ENCODE results near the gene CKAP5. TPM values are rescaled to one million over a fixed set of nuclear protein-coding genes. Genes with fewer than 3 reads are reported as not detected.

CKAP5 gene
- total RNA-seq, 6 donors from 2014 or later, result 24.4 to 48.3 (median 38.1) TPM

DNA sequence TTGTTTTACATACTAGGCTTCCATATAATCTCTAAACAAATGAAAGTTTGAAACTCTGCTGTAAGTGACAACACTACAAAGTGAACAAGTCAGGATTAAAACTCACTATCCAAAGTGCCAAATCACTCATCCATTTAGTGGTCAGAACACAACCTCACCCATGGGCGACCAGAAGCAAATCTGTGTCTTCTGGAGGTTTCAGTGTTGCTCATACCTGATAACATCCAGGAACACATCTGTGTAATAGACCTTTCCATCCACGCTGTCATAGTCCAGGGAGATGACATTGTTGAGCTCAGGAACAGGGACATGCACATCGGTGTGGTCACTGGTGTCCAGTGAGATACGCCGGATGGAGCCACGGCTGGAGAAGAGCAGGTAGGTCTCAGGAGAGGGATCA is 28.5 kb upstream of the CKAP5 start:
- Histone ChIP-seq H3K9me3 (no peaks in the 10 kb centered on the region), H3K27ac (no peak overlapping the region), H3K36me3 (peaks cover 0 to 51% (median 8%) of the 10 kb centered on the region in 4 donors), H3K4me1 (no peaks in the 10 kb centered on the region), H3K4me3 (no peak overlapping the region), H3K27me3 (no peaks in the 10 kb centered on the region)
- no peak for ATAC-seq (ENCODE audit: low FRiP score in 2 of 2)
- DNase-seq, result no peak
- TF ChIP-seq POLR2A (IDR thresholded peaks at IDR 0.05), result no peak
- TF ChIP-seq EP300 (IDR thresholded peaks at IDR 0.05), result no peak
- 94% methylated on average over 6 of the region's 6 CpGs for WGBS, 2 donors

DNA sequence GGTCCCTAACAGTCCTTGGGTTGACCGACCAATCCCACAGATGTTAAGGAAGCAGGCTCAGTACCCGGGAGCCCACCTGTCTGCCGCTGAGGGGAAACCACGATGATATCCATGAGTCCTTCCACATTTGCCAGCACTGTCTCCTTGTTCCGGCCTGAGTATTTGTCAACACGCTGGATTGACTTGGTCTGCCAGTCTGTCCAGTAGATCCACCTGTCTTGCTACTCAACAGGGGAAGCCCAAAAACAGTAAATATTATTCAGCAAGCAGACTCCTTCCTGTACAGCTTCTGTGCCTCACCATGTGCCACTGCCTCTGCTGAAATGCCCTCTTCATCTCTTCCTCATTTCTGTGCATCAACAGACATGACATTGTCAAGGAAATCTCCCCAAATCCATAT is 22.8 kb upstream of the CKAP5 start:
- Histone ChIP-seq H3K9me3 (no peaks in the 10 kb centered on the region), H3K4me1 (no peaks in the 10 kb centered on the region), H3K4me3 (no peak overlapping the region), H3K36me3 (peaks cover 0 to 35% (median 2%) of the 10 kb centered on the region in 4 donors), H3K27ac (no peak overlapping the region), H3K27me3 (no peaks in the 10 kb centered on the region)
- 87 to 92% methylated on average over 6 of the region's 6 CpGs for WGBS, 2 donors
- no peak for ATAC-seq (ENCODE audit: low FRiP score in 2 of 2)
- no peak for DNase-seq
- TF ChIP-seq POLR2AphosphoS5 (IDR thresholded peaks at IDR 0.05), result no peak
- TF ChIP-seq, protein P1, sequence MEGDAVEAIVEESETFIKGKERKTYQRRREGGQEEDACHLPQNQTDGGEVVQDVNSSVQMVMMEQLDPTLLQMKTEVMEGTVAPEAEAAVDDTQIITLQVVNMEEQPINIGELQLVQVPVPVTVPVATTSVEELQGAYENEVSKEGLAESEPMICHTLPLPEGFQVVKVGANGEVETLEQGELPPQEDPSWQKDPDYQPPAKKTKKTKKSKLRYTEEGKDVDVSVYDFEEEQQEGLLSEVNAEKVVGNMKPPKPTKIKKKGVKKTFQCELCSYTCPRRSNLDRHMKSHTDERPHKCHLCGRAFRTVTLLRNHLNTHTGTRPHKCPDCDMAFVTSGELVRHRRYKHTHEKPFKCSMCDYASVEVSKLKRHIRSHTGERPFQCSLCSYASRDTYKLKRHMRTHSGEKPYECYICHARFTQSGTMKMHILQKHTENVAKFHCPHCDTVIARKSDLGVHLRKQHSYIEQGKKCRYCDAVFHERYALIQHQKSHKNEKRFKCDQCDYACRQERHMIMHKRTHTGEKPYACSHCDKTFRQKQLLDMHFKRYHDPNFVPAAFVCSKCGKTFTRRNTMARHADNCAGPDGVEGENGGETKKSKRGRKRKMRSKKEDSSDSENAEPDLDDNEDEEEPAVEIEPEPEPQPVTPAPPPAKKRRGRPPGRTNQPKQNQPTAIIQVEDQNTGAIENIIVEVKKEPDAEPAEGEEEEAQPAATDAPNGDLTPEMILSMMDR (IDR thresholded peaks at IDR 0.05), result no peak
- TF ChIP-seq EP300 (IDR thresholded peaks at IDR 0.05), result no peak
- no peak for TF ChIP-seq POLR2A (IDR thresholded peaks at IDR 0.05)

DNA sequence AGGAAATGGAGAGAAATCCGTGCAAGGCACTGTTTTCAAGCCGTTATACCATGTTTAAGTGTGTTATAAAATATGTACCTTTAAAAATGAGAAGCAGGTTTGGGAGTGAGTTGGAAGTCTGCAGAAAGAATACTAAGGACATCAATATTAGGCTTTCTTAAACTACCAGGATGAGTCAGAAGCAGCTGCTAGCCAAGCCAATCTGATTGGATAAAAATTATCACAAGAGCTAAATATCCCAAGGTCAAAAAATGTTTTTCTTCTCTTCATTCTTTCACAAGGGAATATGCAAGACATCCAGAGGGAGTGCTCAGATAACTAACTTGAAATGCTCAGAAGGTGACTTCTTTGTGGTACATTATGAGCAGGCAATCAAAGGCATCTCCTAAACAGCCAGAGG is 19.3 kb upstream of the CKAP5 start:
- ATAC-seq (ENCODE audit: low FRiP score in 2 of 2), result no peak
- Histone ChIP-seq H3K27me3 (no peaks in the 10 kb centered on the region), H3K27ac (no peak overlapping the region), H3K4me3 (no peak overlapping the region), H3K4me1 (no peaks in the 10 kb centered on the region), H3K36me3 (peaks cover 0 to 32% (median 2%) of the 10 kb centered on the region in 4 donors), H3K9me3 (no peaks in the 10 kb centered on the region)
- TF ChIP-seq EP300 (IDR thresholded peaks at IDR 0.05) (no peak), POLR2A (IDR thresholded peaks at IDR 0.05) (no peak), POLR2AphosphoS5 (IDR thresholded peaks at IDR 0.05) (no peak)
- TF ChIP-seq, protein P1 (IDR thresholded peaks at IDR 0.05), result no peak
- WGBS, 2 donors, result 63 to 67% methylated on average over 2 of the region's 2 CpGs
- DNase-seq, result no peak

DNA sequence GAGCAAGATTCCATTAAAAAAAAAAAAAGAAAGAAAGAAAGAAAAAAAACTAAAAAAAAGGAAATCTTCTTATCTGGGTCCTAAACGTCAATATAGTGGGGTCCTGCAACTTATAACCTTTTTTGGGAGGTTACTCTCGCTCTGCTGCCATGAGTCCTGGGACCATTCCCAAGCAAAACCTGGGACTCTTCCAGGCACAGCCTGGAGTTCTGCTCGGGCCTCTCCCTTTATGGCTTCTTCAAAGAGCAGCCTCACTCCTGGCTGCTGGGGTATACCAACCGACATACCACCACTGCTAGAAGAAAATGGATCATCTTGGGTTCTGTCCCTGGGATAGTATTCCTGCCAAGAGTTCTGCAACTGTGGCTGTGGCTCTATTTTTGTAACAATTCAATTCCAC is 14.1 kb upstream of the CKAP5 start:
- Histone ChIP-seq H3K9me3 (no peaks in the 10 kb centered on the region), H3K36me3 (peaks cover 0 to 26% (median 2%) of the 10 kb centered on the region in 4 donors), H3K4me1 (peaks cover 0 to 6% (median 0%) of the 10 kb centered on the region in 4 donors), H3K27me3 (no peaks in the 10 kb centered on the region), H3K4me3 (no peak overlapping the region), H3K27ac (no peak overlapping the region)
- TF ChIP-seq POLR2AphosphoS5 (IDR thresholded peaks at IDR 0.05) (no peak), POLR2A (IDR thresholded peaks at IDR 0.05) (no peak), EP300 (IDR thresholded peaks at IDR 0.05) (no peak)
- TF ChIP-seq, protein P1 (IDR thresholded peaks at IDR 0.05), result no peak
- 86 to 87% methylated on average over 4 of the region's 4 CpGs for WGBS, 2 donors
- no peak for DNase-seq
- ATAC-seq (ENCODE audit: low FRiP score in 2 of 2), result no peak

DNA sequence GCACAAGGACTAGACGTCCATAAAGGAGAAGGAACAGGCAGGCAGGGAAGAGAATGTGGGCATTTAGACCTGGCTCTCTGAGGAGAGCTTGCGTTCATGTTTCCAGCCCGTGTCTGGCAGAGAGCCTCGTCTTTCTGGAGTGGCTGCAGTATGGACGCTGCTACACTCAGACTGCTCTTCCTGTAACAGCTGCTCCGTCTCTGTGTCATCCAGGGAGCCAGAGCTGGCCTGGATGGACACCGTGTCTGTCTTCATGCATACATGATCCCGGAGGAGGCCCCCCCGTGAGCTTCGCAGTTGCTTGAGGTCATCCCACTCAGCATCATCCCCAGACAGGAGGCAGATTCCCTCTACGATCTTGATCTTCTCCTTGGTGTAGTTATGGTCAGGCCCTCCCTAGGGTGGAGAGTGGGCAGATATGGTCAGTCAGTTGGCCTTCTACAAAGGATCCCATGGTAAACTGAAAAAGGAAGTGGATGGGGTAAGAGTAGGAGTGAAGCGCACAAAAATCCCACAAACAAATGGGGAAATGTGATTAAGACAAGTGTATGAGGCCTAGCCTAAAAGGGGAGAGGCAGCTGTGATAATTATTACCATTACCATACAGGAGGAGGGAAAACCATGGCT is 13.0 kb upstream of the CKAP5 start:
- TF ChIP-seq POLR2A (IDR thresholded peaks at IDR 0.05) (no peak), EP300 (IDR thresholded peaks at IDR 0.05) (no peak), POLR2AphosphoS5 (IDR thresholded peaks at IDR 0.05) (no peak)
- TF ChIP-seq, protein P1 (IDR thresholded peaks at IDR 0.05), result no peak
- Histone ChIP-seq H3K4me1 (peaks cover 0 to 6% (median 0%) of the 10 kb centered on the region in 4 donors), H3K36me3 (peaks cover 0 to 20% (median 0%) of the 10 kb centered on the region in 4 donors), H3K27me3 (no peaks in the 10 kb centered on the region), H3K9me3 (no peaks in the 10 kb centered on the region), H3K4me3 (no peak overlapping the region), H3K27ac (no peak overlapping the region)
- DNase-seq, result no peak
- WGBS, 2 donors, result 79 to 88% methylated on average over 11 to 12 of the region's 12 CpGs
- peak in 1 of 2 donors; percentile 69 for ATAC-seq (ENCODE audit: low FRiP score in 2 of 2)
